Activated B cell treated with CpG ODN at 0.5 μM for 24 hours (primary cell): Measurements from ENCODE around the gene DHRS3. TPM values are rescaled to one million over a fixed set of nuclear protein-coding genes. Genes with fewer than 3 reads are reported as not detected.

Source experiments
- ATAC-seq: fragments of 200-7000 bp; cut with Tn5 transposase; one replicate; pipeline ENCODE4 v1.10.0; 2021; ENCODE audit warnings: low read depth, mild to moderate bottlenecking, moderate library complexity
- CTCF ChIA-PET: fragments of 350-600 bp; sonication (Branson Sonifier 250); formaldehyde crosslinking; loops from one replicate; lab custom pipeline; 2021; ENCODE audit warnings: antibody characterized with exemption; lab: Charles Lee
- POLR2A ChIA-PET: fragments of 350-600 bp; sonication (Branson Sonifier 250); formaldehyde crosslinking; loops from one replicate; lab custom pipeline; 2021; ENCODE audit warnings: antibody characterized with exemption; lab: Charles Lee
- DNase-seq: peaks from one replicate; pipeline ENCODE4 v3.0.0; 2022
- H3K27ac Mint-ChIP-seq: one replicate; pipeline ENCODE4 v1.8.0; 2020; ENCODE audit warnings: mixed read lengths
- H3K27me3 Mint-ChIP-seq: one replicate; pipeline ENCODE4 v1.8.0; 2021; ENCODE audit warnings: mixed read lengths
- H3K36me3 Mint-ChIP-seq: one replicate; pipeline ENCODE4 v1.8.0; 2021; ENCODE audit warnings: low read depth, mixed read lengths
- H3K4me1 Mint-ChIP-seq: one replicate; pipeline ENCODE4 v1.8.0; 2021; ENCODE audit warnings: mixed read lengths
- H3K4me3 Mint-ChIP-seq: one replicate; pipeline ENCODE4 v1.8.0; 2020; ENCODE audit warnings: mild to moderate bottlenecking, mixed read lengths
- H3K9me3 Mint-ChIP-seq: one replicate; pipeline ENCODE4 v1.8.0; 2020; ENCODE audit warnings: mixed read lengths
- intact Hi-C: fragments of 100-400 bp; cut with micrococcal nuclease; formaldehyde crosslinking; loops from one replicate; pipeline ENCODE4 v1.15.1; 2024
- total RNA-seq: library from RNA; stranded (reverse); gene quantifications from 2 replicates; pipeline ENCODE4 v1.2.3, GENCODE V29; 2022
- TF ChIP-seq, protein P1 (sequence below): fragments of 200-600 bp; IDR thresholded peaks from one replicate; pipeline ENCODE4 v1.8.0; 2022; ENCODE audit warnings: antibody characterized with exemption, mild to moderate bottlenecking

DHRS3 gene
- total RNA-seq, 1 donor from 2014 or later = 1.8 TPM

DNA sequence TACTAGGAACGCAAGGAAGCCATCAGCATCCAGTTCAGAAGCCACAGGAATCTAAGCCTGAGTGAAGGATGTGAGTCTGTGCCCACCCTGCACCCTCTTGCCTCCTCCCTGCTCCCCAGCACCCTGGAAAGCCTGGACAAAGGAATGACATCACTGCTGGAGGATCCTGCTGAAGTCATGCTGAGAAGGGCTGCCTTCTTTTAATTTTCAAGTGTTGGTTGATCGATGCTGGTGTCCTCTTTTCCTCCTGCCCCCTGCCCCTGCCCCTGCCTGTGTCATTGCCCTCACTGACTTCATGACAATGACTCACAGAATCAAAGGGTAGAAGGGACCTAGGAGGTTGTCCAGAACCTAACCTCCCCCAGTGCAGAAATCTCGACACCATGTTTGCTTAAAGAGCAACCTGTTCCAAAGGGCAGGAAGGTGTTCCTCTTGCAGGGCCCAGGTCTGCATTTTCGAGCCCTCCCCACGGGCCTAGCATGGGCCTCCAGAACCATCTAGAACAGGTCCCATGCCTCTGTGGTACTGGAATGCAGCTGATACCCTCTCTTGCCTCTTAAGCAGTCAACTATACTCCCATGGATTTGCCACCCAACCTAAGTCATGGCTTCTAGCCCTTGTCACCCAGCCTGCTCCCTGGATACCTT lies 9.6 kb downstream of the DHRS3 start:
- no peak overlapping the region for H3K27ac Mint-ChIP-seq
- no peak for ATAC-seq
- H3K27me3 Mint-ChIP-seq = peaks cover 10% of the 10 kb centered on the region
- ChIA-PET POLR2A (no interaction called here), CTCF (no interaction called here)
- TF ChIP-seq, protein P1, sequence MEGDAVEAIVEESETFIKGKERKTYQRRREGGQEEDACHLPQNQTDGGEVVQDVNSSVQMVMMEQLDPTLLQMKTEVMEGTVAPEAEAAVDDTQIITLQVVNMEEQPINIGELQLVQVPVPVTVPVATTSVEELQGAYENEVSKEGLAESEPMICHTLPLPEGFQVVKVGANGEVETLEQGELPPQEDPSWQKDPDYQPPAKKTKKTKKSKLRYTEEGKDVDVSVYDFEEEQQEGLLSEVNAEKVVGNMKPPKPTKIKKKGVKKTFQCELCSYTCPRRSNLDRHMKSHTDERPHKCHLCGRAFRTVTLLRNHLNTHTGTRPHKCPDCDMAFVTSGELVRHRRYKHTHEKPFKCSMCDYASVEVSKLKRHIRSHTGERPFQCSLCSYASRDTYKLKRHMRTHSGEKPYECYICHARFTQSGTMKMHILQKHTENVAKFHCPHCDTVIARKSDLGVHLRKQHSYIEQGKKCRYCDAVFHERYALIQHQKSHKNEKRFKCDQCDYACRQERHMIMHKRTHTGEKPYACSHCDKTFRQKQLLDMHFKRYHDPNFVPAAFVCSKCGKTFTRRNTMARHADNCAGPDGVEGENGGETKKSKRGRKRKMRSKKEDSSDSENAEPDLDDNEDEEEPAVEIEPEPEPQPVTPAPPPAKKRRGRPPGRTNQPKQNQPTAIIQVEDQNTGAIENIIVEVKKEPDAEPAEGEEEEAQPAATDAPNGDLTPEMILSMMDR = no peak
- no peaks in the 10 kb centered on the region for H3K4me1 Mint-ChIP-seq
- intact Hi-C loops = no loop called here
- no peak overlapping the region for H3K4me3 Mint-ChIP-seq
- no peaks in the 10 kb centered on the region for H3K36me3 Mint-ChIP-seq
- no peak for DNase-seq
- peaks cover 4% of the 10 kb centered on the region for H3K9me3 Mint-ChIP-seq

DNA sequence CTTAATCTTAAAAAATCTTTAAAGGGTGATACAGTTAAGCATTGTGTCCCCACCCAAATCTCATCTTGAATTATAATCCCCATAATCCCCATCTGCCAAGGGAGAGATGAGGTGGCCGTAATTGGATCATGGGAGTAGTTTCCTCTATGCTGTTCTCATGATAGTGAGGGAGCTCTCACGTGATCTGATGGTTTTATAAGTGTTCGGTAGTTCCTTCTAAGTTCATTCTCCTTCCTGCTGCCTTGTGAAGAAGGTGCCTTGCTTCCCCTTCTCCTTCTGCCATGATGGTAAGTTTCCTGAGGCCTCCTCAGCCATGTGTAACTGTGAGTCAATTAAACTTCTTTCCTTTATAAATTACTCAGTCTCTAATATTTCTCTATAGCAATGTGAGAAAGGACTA lies 10.7 kb downstream of the DHRS3 start:
- ATAC-seq = no peak
- H3K27ac Mint-ChIP-seq = no peak overlapping the region
- ChIA-PET CTCF (no interaction called here), POLR2A (no interaction called here)
- intact Hi-C loops = no loop called here
- TF ChIP-seq, protein P1 = no peak
- peaks cover 4% of the 10 kb centered on the region for H3K9me3 Mint-ChIP-seq
- DNase-seq = no peak
- no peak overlapping the region for H3K4me3 Mint-ChIP-seq
- no peaks in the 10 kb centered on the region for H3K4me1 Mint-ChIP-seq
- H3K36me3 Mint-ChIP-seq = no peaks in the 10 kb centered on the region
- peaks cover 4% of the 10 kb centered on the region for H3K27me3 Mint-ChIP-seq

DNA sequence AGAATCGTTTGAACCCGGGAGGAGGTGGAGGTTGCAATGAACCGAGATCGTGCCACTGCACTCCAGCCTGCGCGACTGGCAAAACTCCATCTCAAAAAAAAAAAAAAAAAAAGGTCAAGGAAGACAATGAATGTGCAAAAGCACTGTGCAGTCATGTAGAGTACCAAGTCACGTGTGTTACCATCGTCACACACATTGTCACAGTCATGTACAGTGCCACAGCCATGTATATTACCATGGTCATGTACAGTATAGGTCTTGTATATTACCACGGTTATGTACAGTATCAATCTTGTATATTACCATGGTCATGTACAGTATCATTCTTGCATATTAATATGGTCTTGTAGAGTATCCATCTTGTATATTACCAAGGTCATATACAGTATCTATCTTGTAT lies 13.0 kb downstream of the DHRS3 start:
- no peak overlapping the region for H3K27ac Mint-ChIP-seq
- intact Hi-C loops = no loop called here
- ChIA-PET POLR2A (no interaction called here), CTCF (no interaction called here)
- peaks cover 4% of the 10 kb centered on the region for H3K9me3 Mint-ChIP-seq
- ATAC-seq (no peak), DNase-seq (no peak)
- H3K4me3 Mint-ChIP-seq = no peak overlapping the region
- peaks cover 4% of the 10 kb centered on the region for H3K27me3 Mint-ChIP-seq
- TF ChIP-seq, protein P1 = no peak
- H3K36me3 Mint-ChIP-seq = no peaks in the 10 kb centered on the region
- no peaks in the 10 kb centered on the region for H3K4me1 Mint-ChIP-seq

DNA sequence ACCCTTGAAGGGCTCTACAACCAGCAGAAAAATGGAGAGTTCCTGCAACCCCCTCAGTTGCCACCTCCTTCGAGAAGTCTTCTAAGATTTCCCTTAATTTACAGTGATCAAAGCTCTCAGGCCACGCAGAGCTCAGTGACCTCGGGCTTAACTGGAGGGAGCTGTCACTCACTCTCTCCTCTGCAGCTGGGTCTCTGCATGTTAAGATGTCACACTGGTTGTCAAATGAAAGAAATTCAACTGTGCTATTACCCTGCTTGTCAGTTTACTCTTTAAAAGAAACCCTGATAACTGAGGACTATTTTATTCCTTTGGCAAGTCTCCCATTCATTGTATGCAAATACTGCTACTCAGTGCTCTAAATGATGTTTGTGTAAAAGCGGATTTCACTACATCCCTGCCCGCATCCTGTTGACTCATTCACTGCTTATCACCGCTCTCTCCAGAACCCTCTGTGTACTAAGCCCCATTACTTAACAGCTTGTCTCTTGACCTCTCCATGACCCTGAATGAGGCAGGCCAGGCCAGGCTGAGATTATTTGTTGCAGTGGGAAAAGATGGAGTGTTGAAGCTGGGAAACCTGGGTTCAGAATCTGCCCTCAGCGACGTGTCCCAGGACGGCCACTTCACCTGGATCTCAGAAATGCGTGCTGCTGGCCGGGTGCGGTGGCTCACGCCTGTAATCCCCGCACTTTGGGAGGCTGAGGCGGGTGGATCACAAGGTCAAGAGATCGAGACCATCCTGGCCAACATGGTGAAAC lies 13.7 kb downstream of the DHRS3 start:
- Mint-ChIP-seq H3K36me3 (no peaks in the 10 kb centered on the region), H3K4me3 (no peak overlapping the region), H3K27me3 (peaks cover 2% of the 10 kb centered on the region), H3K9me3 (peaks cover 4% of the 10 kb centered on the region), H3K4me1 (no peaks in the 10 kb centered on the region), H3K27ac (no peak overlapping the region)
- no peak for ATAC-seq
- POLR2A ChIA-PET = no interaction called here
- TF ChIP-seq, protein P1 = no peak
- CTCF ChIA-PET = interaction anchor here (0.8 kb wide), 1 partner anchor 11 kb away, joined by 3 read pairs; no protein-coding TSS in a partner anchor
- DNase-seq = no peak
- intact Hi-C loops = no loop called here

DNA sequence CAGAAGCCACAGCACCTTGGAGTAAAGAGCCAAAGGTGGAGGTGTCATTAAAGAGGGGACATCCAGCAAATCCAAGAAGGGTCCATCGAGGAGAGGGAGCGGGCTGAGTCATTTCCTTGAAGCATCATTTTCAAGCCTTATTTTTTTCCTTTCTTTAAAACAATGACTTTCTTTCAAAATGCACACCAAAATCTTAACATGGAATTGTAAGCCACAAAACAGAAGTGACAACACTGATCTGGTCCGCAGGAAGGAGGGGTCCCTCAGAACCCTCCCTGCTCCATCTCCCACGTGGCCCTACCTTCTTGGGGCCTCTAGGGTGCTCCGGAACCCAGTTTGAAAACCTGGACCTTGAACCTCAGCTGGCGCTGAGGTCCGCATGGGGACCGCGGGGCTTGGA lies 14.8 kb downstream of the DHRS3 start:
- DNase-seq = no peak
- Mint-ChIP-seq H3K4me3 (no peak overlapping the region), H3K36me3 (no peaks in the 10 kb centered on the region), H3K27ac (no peak overlapping the region), H3K9me3 (peaks cover 4% of the 10 kb centered on the region), H3K4me1 (no peaks in the 10 kb centered on the region), H3K27me3 (peaks cover 2% of the 10 kb centered on the region)
- intact Hi-C loops = no loop called here
- TF ChIP-seq, protein P1 = no peak
- no peak for ATAC-seq
- POLR2A ChIA-PET = no interaction called here
- CTCF ChIA-PET = no interaction called here
